ENCODE measurements around the gene MED14. TPM values are rescaled to one million over a fixed set of nuclear protein-coding genes. Genes with fewer than 3 reads are reported as not detected.

MED14 gene
- total and polyA plus RNA-seq, 2 of the 8 experiments (the other 6 are each of a cell fraction or from before 2014, with no cell fraction given) = 79.7 to 117 TPM

GRCh38 chrX:40748977-40749376 is 13.6 kb upstream of the MED14 start:
- Histone ChIP-seq H2BK5ac (ENCODE audit: low read depth, low read length) (no peak overlapping the region), H4K91ac (replicated peaks; ENCODE audit: insufficient read length, low read length) (no peak overlapping the region), H3K4me2 (ENCODE audit: insufficient read depth in 1 of 2, low read depth in 2 of 2, low read length in 2 of 2) (no peak overlapping the region), H3K4ac (replicated peaks; ENCODE audit: insufficient read length, low read depth, low read length) (no peak overlapping the region), H3K4me1 (replicated peaks in 1 of 4; ENCODE audit: control insufficient read depth in 3 of 4, insufficient read depth in 4 of 4, low read length in 3 of 4) (no peaks in the 10 kb centered on the region), H2BK20ac (ENCODE audit: low read length) (no peak overlapping the region), H2BK12ac (ENCODE audit: low read depth, low read length) (no peak overlapping the region), H3K27me3 (replicated peaks in 1 of 4; ENCODE audit: control insufficient read depth in 3 of 4, extremely low read depth in 1 of 4, insufficient read depth in 3 of 4, low read length in 3 of 4) (no peaks in the 10 kb centered on the region), H3K14ac (ENCODE audit: insufficient read length) (no peak overlapping the region), H3K79me2 (ENCODE audit: control insufficient read depth in 1 of 2, insufficient read depth in 2 of 2, low read length in 2 of 2) (no peaks in the 10 kb centered on the region), H3K36me3 (ENCODE audit: control insufficient read depth in 2 of 4, insufficient read depth in 4 of 4, low read length in 3 of 4) (no peaks in the 10 kb centered on the region), H3K79me1 (ENCODE audit: low read depth, low read length) (no peaks in the 10 kb centered on the region), H3K56ac (replicated peaks; ENCODE audit: insufficient read length, low read depth, low read length) (no peak overlapping the region), H3K9me3 (ENCODE audit: insufficient read depth in 2 of 2, low read depth in 1 of 2, low read length in 1 of 2) (no peaks in the 10 kb centered on the region), H2BK15ac (ENCODE audit: low read length) (no peak overlapping the region), H3K9ac (replicated peaks in 1 of 4; ENCODE audit: extremely low read depth in 1 of 4, low read depth in 3 of 4, low read length in 3 of 4) (no peak overlapping the region), H3K18ac (ENCODE audit: extremely low read depth, low read length) (no peak overlapping the region), H3K23me2 (ENCODE audit: low read depth, low read length) (no peaks in the 10 kb centered on the region), H3K27ac (ENCODE audit: low read depth, low read length) (no peak overlapping the region), H3K23ac (ENCODE audit: insufficient read length) (no peak overlapping the region), H2BK120ac (replicated peaks; ENCODE audit: low read depth, low read length) (no peak overlapping the region), H4K5ac (ENCODE audit: insufficient read length, low read depth, low read length) (no peak overlapping the region), H2AFZ (ENCODE audit: low read length) (no peak overlapping the region), H3K4me3 (ENCODE audit: extremely low read depth in 1 of 4, insufficient read depth in 2 of 4, low read depth in 3 of 4, low read length in 4 of 4) (no peak overlapping the region), H4K20me1 (replicated peaks in 1 of 2; ENCODE audit: control insufficient read depth in 1 of 2, insufficient read depth in 2 of 2, low read length in 2 of 2) (no peaks in the 10 kb centered on the region), H2AK5ac (ENCODE audit: low read depth, low read length) (no peak overlapping the region), H4K8ac (ENCODE audit: extremely low read depth, insufficient read depth, low read length) (no peak overlapping the region)
- POLR2A ChIA-PET (ENCODE audit: partially characterized antibody) = no interaction called here
- CTCF ChIA-PET (ENCODE audit: partially characterized antibody) = no interaction called here
- FAIRE-seq = no peak
- TF ChIP-seq NANOG (IDR thresholded peaks at IDR 0.05; ENCODE audit: insufficient read depth, low read depth, low read length, poor library complexity, severe bottlenecking) = no peak
- DNase-seq (ENCODE audit: low read depth in 1 of 2, low spot score in 2 of 2) = no peak
- WGBS, 2 experiments (ENCODE audit: extremely low coverage in 1 of 2, insufficient coverage in 1 of 2, insufficient read length in 1 of 2, insufficient replicate concordance in 2 of 2, low coverage in 1 of 2, low lambda C conversion rate in 2 of 2, missing lambda C conversion rate in 1 of 2) = 91% methylated on average over 1 of the region's 1 CpG; no CpG with 5 or more reads in 1 of the 2 experiments
